Naive thymus-derived CD8-positive, alpha-beta T cell (primary cell): ENCODE results near the gene PLEKHA5. TPM values are rescaled to one million over a fixed set of nuclear protein-coding genes. Genes with fewer than 3 reads are reported as not detected.
A peak's percentile ranks its signal among the peaks of the same experiment; 100 is the strongest.
"Not testable (repeated sequence)": the region's sequence is repeated elsewhere in the genome, so short reads cannot be mapped to it uniquely, and the experiment has no call there.

Experiments
- ATAC-seq, 2 donors: fragments of 150-1000 bp; cut with Tn5 transposase in 1 of 2; sonication (Bioruptor Pico), chemical (Tn5 transposase) in 1 of 2; 1 replicate in 1 of 2; 2 replicates in 1 of 2; pipeline ENCODE4 v1.10.0; 2021; ENCODE audit warnings: mild to moderate bottlenecking in 2 of 2, moderate library complexity in 2 of 2
- POLR2A ChIA-PET: fragments of 350-600 bp; sonication (Branson Sonifier 250); formaldehyde crosslinking; loops from one replicate; lab custom pipeline; 2021; ENCODE audit warnings: antibody characterized with exemption; lab: Charles Lee
- DNase-seq, 10 donors: peaks; one replicate each; pipeline versions ENCODE4 v3.0.0 to v3.0.0-alpha.2; 2020 to 2022
- H3K27ac Mint-ChIP-seq, 10 donors: one replicate each; pipeline ENCODE4 v1.8.0; 2020 to 2022; ENCODE audit warnings: mild to moderate bottlenecking in 10 of 10, mixed read lengths in 10 of 10, moderate library complexity in 4 of 10, inconsistent platforms in 1 of 10
- H3K27me3 Mint-ChIP-seq, 5 donors: one replicate each; pipeline ENCODE4 v1.8.0; 2021 to 2022; ENCODE audit warnings: mixed read lengths in 5 of 5
- H3K36me3 Mint-ChIP-seq, 3 donors: one replicate each; pipeline ENCODE4 v1.8.0; 2020 to 2022; ENCODE audit warnings: mixed read lengths in 3 of 3, mild to moderate bottlenecking in 2 of 3, inconsistent platforms in 1 of 3
- H3K4me1 Mint-ChIP-seq, 4 donors: one replicate each; pipeline ENCODE4 v1.8.0; 2021 to 2022; ENCODE audit warnings: mixed read lengths in 4 of 4
- H3K4me3 Mint-ChIP-seq, 10 donors: one replicate each; pipeline ENCODE4 v1.8.0; 2020 to 2022; ENCODE audit warnings: mild to moderate bottlenecking in 10 of 10, mixed read lengths in 10 of 10, moderate library complexity in 6 of 10, inconsistent platforms in 1 of 10
- H3K9me3 Mint-ChIP-seq, 9 donors: one replicate each; pipeline ENCODE4 v1.8.0; 2020 to 2022; ENCODE audit warnings: mixed read lengths in 9 of 9, mild to moderate bottlenecking in 3 of 9, inconsistent platforms in 1 of 9, moderate library complexity in 1 of 9
- polyA plus RNA-seq, 3 donors: library from polyadenylated mRNA; unstranded; fragments of 300-500 nt; fragmentation: Illumina TruSeq; gene quantifications; one replicate each; pipeline ENCODE4 v1.2.3, GENCODE V29; 2021
- total RNA-seq, 8 experiments: library from RNA in 2 of 8; stranded (reverse) in 2 of 8; gene quantifications; one replicate each; pipeline ENCODE4 v1.2.3 and lab custom pipeline; 2021 to 2026

Gene PLEKHA5
- total and polyA plus RNA-seq, 5 experiments from 2014 or later: 0.37 to 2.7 (median 0.61) TPM

- no peaks in the 10 kb centered on the region for H3K27me3 Mint-ChIP-seq
- no peak overlapping the region for H3K27ac Mint-ChIP-seq
- H3K36me3 Mint-ChIP-seq: no peaks in the 10 kb centered on the region
- H3K4me3 Mint-ChIP-seq: no peak overlapping the region
- POLR2A ChIA-PET: no interaction called here
- no peaks in the 10 kb centered on the region for H3K9me3 Mint-ChIP-seq
- H3K4me1 Mint-ChIP-seq: no peaks in the 10 kb centered on the region
- DNase-seq (no peak), ATAC-seq (no peak)
Measured at GRCh38 chr12:19311165-19311564, 181.6 kb downstream of the PLEKHA5 start.

- Mint-ChIP-seq H3K4me1 (no peaks in the 10 kb centered on the region), H3K9me3 (no peaks in the 10 kb centered on the region), H3K36me3 (no peaks in the 10 kb centered on the region), H3K4me3 (no peak overlapping the region), H3K27ac (no peak overlapping the region), H3K27me3 (no peaks in the 10 kb centered on the region)
- DNase-seq: no peak
- POLR2A ChIA-PET: no interaction called here
- ATAC-seq: no peak
Measured at GRCh38 chr12:19312637-19313036, 183.1 kb downstream of the PLEKHA5 start.

- ATAC-seq (no peak), DNase-seq (no peak)
- no peaks in the 10 kb centered on the region for H3K9me3 Mint-ChIP-seq
- no peaks in the 10 kb centered on the region for H3K27me3 Mint-ChIP-seq
- no peaks in the 10 kb centered on the region for H3K36me3 Mint-ChIP-seq
- no peak overlapping the region for H3K4me3 Mint-ChIP-seq
- POLR2A ChIA-PET: no interaction called here
- H3K4me1 Mint-ChIP-seq: no peaks in the 10 kb centered on the region
- no peak overlapping the region for H3K27ac Mint-ChIP-seq
Measured at GRCh38 chr12:19316425-19316824, 186.9 kb downstream of the PLEKHA5 start.

DNA sequence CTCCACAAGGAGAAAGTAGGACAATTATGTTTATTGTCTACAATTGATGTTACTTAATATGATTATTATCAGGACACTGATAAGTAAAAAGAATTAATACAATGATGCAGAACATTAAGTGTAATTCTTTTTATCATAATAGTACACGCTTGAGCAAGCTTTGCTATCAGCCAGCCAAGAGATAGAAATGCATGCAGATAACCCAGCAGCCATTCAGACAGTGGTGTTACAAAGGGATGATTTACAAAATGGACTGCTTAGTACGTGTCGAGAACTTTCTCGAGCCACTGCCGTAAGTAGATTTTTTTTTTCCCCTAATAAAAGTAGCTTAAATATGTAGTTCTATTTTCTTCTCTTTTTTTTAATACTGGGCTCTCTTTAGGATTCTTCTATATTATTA, 192.8 kb downstream of the PLEKHA5 start:
- H3K9me3 Mint-ChIP-seq: peaks cover 0 to 6% (median 3%) of the 10 kb centered on the region in 9 donors

DNA sequence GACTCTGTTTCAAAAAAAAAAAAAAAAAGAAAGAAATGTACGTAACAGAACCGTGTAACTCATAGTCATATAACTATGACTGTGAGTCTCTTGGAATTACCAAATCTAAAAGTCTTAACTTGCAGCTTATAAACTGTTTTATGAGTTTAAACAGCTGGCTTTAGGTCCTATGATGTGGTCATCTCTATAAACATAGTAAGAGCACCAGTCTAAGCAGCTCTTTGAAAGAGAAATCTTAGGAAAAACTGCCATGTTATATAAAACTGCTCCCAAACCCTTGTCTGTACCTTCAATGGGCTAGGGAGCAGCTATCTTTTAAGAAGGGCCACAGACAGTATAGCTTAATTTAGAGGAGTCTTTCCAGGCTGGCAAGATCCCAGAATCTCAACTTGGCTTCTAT, 194.3 kb downstream of the PLEKHA5 start:
- DNase-seq (no peak), ATAC-seq (no peak)
- Mint-ChIP-seq H3K4me1 (no peaks in the 10 kb centered on the region), H3K36me3 (peaks cover 0 to 15% (median 6%) of the 10 kb centered on the region in 3 donors), H3K27me3 (no peaks in the 10 kb centered on the region), H3K4me3 (no peak overlapping the region), H3K27ac (no peak overlapping the region), H3K9me3 (peaks cover 0 to 19% (median 3%) of the 10 kb centered on the region in 9 donors)
- POLR2A ChIA-PET: no interaction called here

More for the DNA sequence above, 192.8 kb downstream of the PLEKHA5 start:
- POLR2A ChIA-PET: no interaction called here
- Mint-ChIP-seq H3K4me3 (no peak overlapping the region), H3K4me1 (no peaks in the 10 kb centered on the region), H3K27me3 (no peaks in the 10 kb centered on the region), H3K36me3 (peaks cover 0 to 8% (median 5%) of the 10 kb centered on the region in 3 donors), H3K27ac (no peak overlapping the region)
- DNase-seq: no peak
- ATAC-seq: no peak

DNA sequence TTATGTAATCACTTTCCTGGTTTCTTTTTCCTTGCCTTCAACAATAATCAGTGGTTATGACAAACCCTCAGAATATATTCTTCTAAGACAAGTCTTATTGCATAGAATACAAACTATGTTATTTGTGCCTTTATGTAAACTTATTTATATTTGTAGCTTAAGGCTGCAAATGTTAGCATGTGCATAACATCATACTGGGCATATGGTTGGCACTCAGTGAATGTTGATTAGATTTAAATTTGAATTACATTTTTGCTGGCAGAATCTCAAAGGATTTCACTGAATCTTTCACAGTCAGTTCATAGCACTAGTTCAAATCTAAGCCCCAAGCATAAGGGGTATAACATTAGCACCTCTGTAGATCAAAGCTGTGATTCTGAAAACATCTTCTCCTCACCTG, 196.6 kb downstream of the PLEKHA5 start:
- Mint-ChIP-seq H3K27ac (no peak overlapping the region), H3K36me3 (peaks cover 0 to 15% (median 6%) of the 10 kb centered on the region in 3 donors), H3K9me3 (peaks cover 0 to 19% (median 3%) of the 10 kb centered on the region in 9 donors), H3K4me1 (no peaks in the 10 kb centered on the region), H3K27me3 (no peaks in the 10 kb centered on the region), H3K4me3 (no peak overlapping the region)
- DNase-seq: no peak
- POLR2A ChIA-PET: no interaction called here
- no peak for ATAC-seq

DNA sequence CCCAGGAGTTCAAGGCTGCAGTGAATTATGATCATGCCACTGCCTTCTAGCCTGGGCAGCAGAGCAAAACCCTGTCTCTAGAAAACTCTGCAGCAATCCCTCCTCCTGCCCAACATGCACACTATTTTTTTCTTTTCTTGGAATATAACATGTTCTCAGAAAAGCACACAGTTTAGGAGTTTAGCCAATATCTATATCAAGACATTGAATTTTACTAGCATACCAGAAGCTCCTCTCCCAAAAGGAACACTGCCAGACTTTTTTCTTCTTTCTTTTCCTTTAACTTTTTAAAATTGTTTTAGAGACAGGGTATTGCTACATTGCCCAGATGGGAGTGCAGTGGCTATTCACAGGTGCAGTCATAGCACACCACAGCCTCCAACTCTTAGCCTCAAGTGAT, 202.7 kb downstream of the PLEKHA5 start:
- peaks cover 0 to 9% (median 1%) of the 10 kb centered on the region in 3 donors for H3K36me3 Mint-ChIP-seq
- POLR2A ChIA-PET: no interaction called here
- H3K27ac Mint-ChIP-seq: no peak overlapping the region
- no peak for ATAC-seq
- H3K4me1 Mint-ChIP-seq: no peaks in the 10 kb centered on the region
- H3K27me3 Mint-ChIP-seq: no peaks in the 10 kb centered on the region
- DNase-seq: no peak
- no peak overlapping the region for H3K4me3 Mint-ChIP-seq
- H3K9me3 Mint-ChIP-seq: peaks cover 0 to 16% (median 3%) of the 10 kb centered on the region in 9 donors

DNA sequence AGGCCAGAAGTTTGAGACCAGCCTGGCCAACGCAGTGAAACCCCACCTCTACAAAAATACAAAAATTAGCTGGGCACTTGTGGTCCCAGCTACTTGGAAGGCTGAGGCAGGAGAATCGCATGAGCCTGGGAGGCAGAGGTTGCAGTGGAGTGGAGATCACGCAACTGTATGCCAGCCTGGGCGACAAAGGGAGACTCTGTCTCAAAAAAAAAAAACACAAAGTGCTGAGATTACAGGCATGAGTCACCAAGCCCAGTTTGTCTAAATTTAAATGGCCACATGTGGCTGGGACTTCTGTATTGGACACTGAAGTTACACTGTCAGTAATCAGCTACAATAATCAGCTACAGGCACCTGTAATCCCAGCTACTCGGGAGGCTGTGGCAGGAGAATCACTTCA, 208.9 kb downstream of the PLEKHA5 start:
- POLR2A ChIA-PET: no interaction called here
- no peak for ATAC-seq
- DNase-seq: no peak
- H3K27ac Mint-ChIP-seq: no peak overlapping the region
- H3K4me1 Mint-ChIP-seq: no peaks in the 10 kb centered on the region
- H3K4me3 Mint-ChIP-seq: no peak overlapping the region
- peaks cover 0 to 10% (median 3%) of the 10 kb centered on the region in 9 donors for H3K9me3 Mint-ChIP-seq
- no peaks in the 10 kb centered on the region for H3K27me3 Mint-ChIP-seq
- peaks cover 0 to 6% (median 2%) of the 10 kb centered on the region in 3 donors for H3K36me3 Mint-ChIP-seq

DNA sequence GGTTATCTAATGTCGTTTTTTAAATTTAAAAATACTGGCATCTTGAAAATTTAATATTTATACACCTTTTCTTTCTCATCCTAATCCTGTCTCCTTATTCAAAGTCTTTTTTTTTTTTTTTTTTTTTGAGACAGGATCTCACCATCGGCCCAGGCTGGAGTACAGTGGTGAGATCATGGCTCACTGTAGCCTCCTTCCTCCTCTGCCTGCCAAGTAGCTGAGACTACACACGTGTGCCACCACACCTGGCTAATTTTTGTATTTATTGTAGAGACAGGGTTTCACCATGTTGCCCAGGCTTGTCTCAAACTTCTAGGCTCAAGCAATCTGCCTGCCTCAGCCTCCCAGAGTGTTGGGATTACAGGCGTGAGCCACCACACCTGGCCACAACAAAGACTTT, 221.3 kb downstream of the PLEKHA5 start:
- H3K4me3 Mint-ChIP-seq, H3K36me3 Mint-ChIP-seq, ATAC-seq, H3K27ac Mint-ChIP-seq, H3K27me3 Mint-ChIP-seq, H3K4me1 Mint-ChIP-seq, DNase-seq, POLR2A ChIA-PET: not testable (repeated sequence)
- H3K9me3 Mint-ChIP-seq: peaks cover 0 to 20% (median 6%) of the 10 kb centered on the region in 9 donors

GRCh38 chr12:19351346-19351745, 221.8 kb downstream of the PLEKHA5 start:
- no peak for DNase-seq
- Mint-ChIP-seq H3K9me3 (peaks cover 0 to 20% (median 6%) of the 10 kb centered on the region in 9 donors), H3K4me3 (no peak overlapping the region), H3K36me3 (peaks cover 0 to 9% (median 5%) of the 10 kb centered on the region in 3 donors), H3K4me1 (peaks cover 0 to 2% (median 0%) of the 10 kb centered on the region in 4 donors), H3K27ac (peak overlapping the region in 1 of 10 donors; percentile 24), H3K27me3 (no peaks in the 10 kb centered on the region)
- POLR2A ChIA-PET: no interaction called here
- no peak for ATAC-seq

- H3K4me3 Mint-ChIP-seq: no peak overlapping the region
- H3K27ac Mint-ChIP-seq: no peak overlapping the region
- H3K36me3 Mint-ChIP-seq: no peaks in the 10 kb centered on the region
Measured at GRCh38 chr12:19369691-19370148, 240.2 kb downstream of the PLEKHA5 start.

DNA sequence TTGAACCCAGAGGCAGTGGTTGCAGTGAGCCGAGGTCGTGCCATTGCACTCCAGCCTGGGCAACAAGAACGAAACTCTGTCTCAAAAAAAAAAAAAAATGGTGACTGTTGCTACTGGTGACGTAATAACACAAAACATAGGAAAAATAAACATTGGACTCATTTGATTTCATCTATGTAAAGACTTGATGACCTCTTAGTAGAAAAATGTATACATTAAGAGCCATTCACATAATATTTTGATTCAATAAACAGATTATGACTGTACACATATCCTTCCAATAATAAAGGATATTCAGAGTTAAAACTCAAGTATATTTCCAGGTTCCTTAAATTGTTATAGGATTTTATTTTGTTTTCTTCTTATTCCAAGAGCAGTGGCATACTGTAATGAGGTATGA, 244.1 kb downstream of the PLEKHA5 start:
- Mint-ChIP-seq H3K4me1 (no peaks in the 10 kb centered on the region), H3K9me3 (no peaks in the 10 kb centered on the region), H3K36me3 (no peaks in the 10 kb centered on the region), H3K4me3 (no peak overlapping the region), H3K27ac (no peak overlapping the region), H3K27me3 (no peaks in the 10 kb centered on the region)
- ATAC-seq: no peak
- POLR2A ChIA-PET: no interaction called here
- no peak for DNase-seq

More at GRCh38 chr12:19369691-19370148, 240.2 kb downstream of the PLEKHA5 start:
- Mint-ChIP-seq H3K4me1 (peaks cover 0 to 6% (median 4%) of the 10 kb centered on the region in 4 donors), H3K27me3 (no peaks in the 10 kb centered on the region), H3K9me3 (no peaks in the 10 kb centered on the region)
- DNase-seq (no peak), ATAC-seq (no peak)
- POLR2A ChIA-PET: no interaction called here

DNA sequence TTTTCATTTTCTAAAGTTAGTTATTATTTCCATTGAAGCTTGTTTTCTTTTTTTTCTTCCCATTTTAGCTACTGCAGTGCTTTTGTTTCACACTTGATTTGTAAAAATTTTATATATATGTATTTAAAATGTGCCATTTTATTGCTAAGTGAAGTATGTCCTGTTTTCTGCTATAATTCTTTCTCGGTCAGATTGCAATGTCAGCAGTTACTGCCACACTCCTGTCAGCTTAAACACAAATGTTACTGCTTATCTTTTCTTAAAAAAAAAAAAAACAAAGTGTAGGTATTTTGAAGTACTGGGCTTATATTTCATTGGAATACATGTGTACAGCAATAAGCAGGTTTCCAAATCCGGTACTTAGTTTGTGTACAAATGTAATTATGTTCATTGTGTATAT, 246.4 kb downstream of the PLEKHA5 start:
- no peak for DNase-seq
- Mint-ChIP-seq H3K27me3 (no peaks in the 10 kb centered on the region), H3K4me1 (no peaks in the 10 kb centered on the region), H3K27ac (no peak overlapping the region), H3K4me3 (no peak overlapping the region), H3K36me3 (no peaks in the 10 kb centered on the region), H3K9me3 (no peaks in the 10 kb centered on the region)
- POLR2A ChIA-PET: no interaction called here
- ATAC-seq: no peak

DNA sequence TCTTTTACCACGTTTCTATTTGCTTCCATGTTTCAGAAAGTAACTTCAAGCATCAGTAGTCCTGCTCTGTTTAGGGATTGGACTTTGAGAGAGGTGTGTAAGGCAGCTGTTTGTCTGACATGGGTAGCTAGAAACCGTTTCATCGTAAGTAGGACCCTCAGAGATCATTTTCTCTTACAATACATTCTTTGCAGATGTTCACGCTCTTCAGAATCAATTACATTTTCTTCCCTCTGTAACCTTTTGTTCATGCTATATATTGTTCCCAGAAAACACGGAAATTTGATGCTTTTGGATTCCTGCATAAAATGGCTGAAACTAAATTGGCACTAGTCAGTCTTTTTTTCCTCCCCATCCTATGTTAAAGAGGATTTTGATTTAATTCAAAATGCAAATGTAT, 247.2 kb downstream of the PLEKHA5 start:
- no peaks in the 10 kb centered on the region for H3K36me3 Mint-ChIP-seq
- no peak overlapping the region for H3K27ac Mint-ChIP-seq
- ATAC-seq: no peak
- POLR2A ChIA-PET: no interaction called here
- no peaks in the 10 kb centered on the region for H3K9me3 Mint-ChIP-seq
- no peaks in the 10 kb centered on the region for H3K27me3 Mint-ChIP-seq
- DNase-seq: no peak
- no peak overlapping the region for H3K4me3 Mint-ChIP-seq
- H3K4me1 Mint-ChIP-seq: no peaks in the 10 kb centered on the region
